ENCODE measurements around the gene CPNE2. TPM values are rescaled to one million over a fixed set of nuclear protein-coding genes. Genes with fewer than 3 reads are reported as not detected.

CPNE2 gene
- total RNA-seq, 1 experiment from 2014 or later, result 14.5 TPM

- Histone ChIP-seq H3F3A (ENCODE audit: low read length, unreplicated experiment) (no peaks in the 10 kb centered on the region), H2AFZ (ENCODE audit: low read length) (no peak overlapping the region), H4K20me1 (ENCODE audit: low read length) (no peaks in the 10 kb centered on the region), H3K9ac (ENCODE audit: low read length) (no peak overlapping the region), H3K9me3 (ENCODE audit: low read length) (no peaks in the 10 kb centered on the region), H3K4me3 (ENCODE audit: low read length) (no peak overlapping the region), H3K4me2 (ENCODE audit: low read length) (no peak overlapping the region), H3K27me3 (ENCODE audit: low read length) (no peaks in the 10 kb centered on the region), H3K79me2 (ENCODE audit: low read length) (no peaks in the 10 kb centered on the region), H3K27ac (ENCODE audit: low read length) (no peak overlapping the region), H3K9me2 (replicated peaks; ENCODE audit: low read length) (no peaks in the 10 kb centered on the region), H3K36me3 (ENCODE audit: low read depth, low read length) (peaks cover 5% of the 10 kb centered on the region; the same call in 1 of the 2 replicates), H3K4me1 (ENCODE audit: insufficient read depth, low read length) (no peaks in the 10 kb centered on the region)
- DNase-seq (no peak), ATAC-seq (no peak)
- TF ChIP-seq EZH2phosphoT487 (IDR thresholded peaks at IDR 0.05; ENCODE audit: borderline replicate concordance, low read length) (no peak), EZH2 (IDR thresholded peaks at IDR 0.05; ENCODE audit: low read length, unreplicated experiment) (no peak), CTCF (conservative IDR thresholded peaks at IDR 0.05; ENCODE audit: low read depth, low read length) (no peak)
- POLR2A ChIA-PET (ENCODE audit: unreplicated experiment), result no interaction called here
- intact Hi-C loops (cut with micrococcal nuclease), result no loop called here
- CTCF ChIA-PET, result no interaction called here
- no TSS peak for BruUV-seq (replicated peaks)
Observed at GRCh38 chr16:57172721-57173290, 80.4 kb downstream of the CPNE2 start.

GRCh38 chr16:57175896-57176295, 83.5 kb downstream of the CPNE2 start:
- Histone ChIP-seq H3K4me2 (ENCODE audit: low read length) (no peak overlapping the region), H3K36me3 (ENCODE audit: low read depth, low read length) (0 out of 2 replicates have a peak, but pooled peaks cover 5% of the 10 kb centered on the region), H4K20me1 (ENCODE audit: low read length) (no peaks in the 10 kb centered on the region), H3K4me3 (ENCODE audit: low read length) (no peak overlapping the region), H3K4me1 (ENCODE audit: insufficient read depth, low read length) (no peaks in the 10 kb centered on the region), H3K79me2 (ENCODE audit: low read length) (peaks cover 17% of the 10 kb centered on the region), H3K9me2 (replicated peaks; ENCODE audit: low read length) (no peaks in the 10 kb centered on the region), H3K9ac (ENCODE audit: low read length) (no peak overlapping the region), H3K9me3 (ENCODE audit: low read length) (no peaks in the 10 kb centered on the region), H2AFZ (ENCODE audit: low read length) (no peak overlapping the region), H3K27ac (ENCODE audit: low read length) (no peak overlapping the region), H3F3A (ENCODE audit: low read length, unreplicated experiment) (no peaks in the 10 kb centered on the region), H3K27me3 (ENCODE audit: low read length) (no peaks in the 10 kb centered on the region)
- ChIA-PET POLR2A (ENCODE audit: unreplicated experiment) (no interaction called here), CTCF (no interaction called here)
- TF ChIP-seq EZH2phosphoT487 (IDR thresholded peaks at IDR 0.05; ENCODE audit: borderline replicate concordance, low read length) (no peak), EZH2 (IDR thresholded peaks at IDR 0.05; ENCODE audit: low read length, unreplicated experiment) (no peak), CTCF (conservative IDR thresholded peaks at IDR 0.05; ENCODE audit: low read depth, low read length) (no peak)
- intact Hi-C loops (cut with micrococcal nuclease), result no loop called here
- no peak for ATAC-seq
- BruUV-seq (replicated peaks), result no TSS peak
- no peak for DNase-seq

GRCh38 chr16:57178196-57178595, 85.8 kb downstream of the CPNE2 start:
- CTCF ChIA-PET, result no interaction called here

More at GRCh38 chr16:57178196-57178595, 85.8 kb downstream of the CPNE2 start:
- no TSS peak for BruUV-seq (replicated peaks)
- H3K9me2 ChIP-seq (replicated peaks; ENCODE audit: low read length), result no peaks in the 10 kb centered on the region
- H3K4me1 ChIP-seq (ENCODE audit: insufficient read depth, low read length), result no peaks in the 10 kb centered on the region
- TF ChIP-seq EZH2 (IDR thresholded peaks at IDR 0.05; ENCODE audit: low read length, unreplicated experiment), result no peak
- no peak for TF ChIP-seq EZH2phosphoT487 (IDR thresholded peaks at IDR 0.05; ENCODE audit: borderline replicate concordance, low read length)
- no peaks in the 10 kb centered on the region for H3K9me3 ChIP-seq (ENCODE audit: low read length)
- DNase-seq (no peak), ATAC-seq (no peak)
- no peaks in the 10 kb centered on the region for H4K20me1 ChIP-seq (ENCODE audit: low read length)
- H3F3A ChIP-seq (ENCODE audit: low read length, unreplicated experiment), result no peaks in the 10 kb centered on the region
- intact Hi-C loops (cut with micrococcal nuclease), result no loop called here
- H3K4me3 ChIP-seq (ENCODE audit: low read length), result no peak overlapping the region
- no peaks in the 10 kb centered on the region for H3K27me3 ChIP-seq (ENCODE audit: low read length)
- peaks cover 39% of the 10 kb centered on the region for H3K79me2 ChIP-seq (ENCODE audit: low read length)
- no peak overlapping the region for H3K9ac ChIP-seq (ENCODE audit: low read length)
- H3K4me2 ChIP-seq (ENCODE audit: low read length), result no peak overlapping the region
- POLR2A ChIA-PET (ENCODE audit: unreplicated experiment), result no interaction called here
- H3K36me3 ChIP-seq (ENCODE audit: low read depth, low read length), result no peaks in the 10 kb centered on the region
- no peak overlapping the region for H3K27ac ChIP-seq (ENCODE audit: low read length)
- no peak overlapping the region for H2AFZ ChIP-seq (ENCODE audit: low read length)
